Fibroblast of lung (primary cell): ENCODE results near the gene UFC1.

ENCODE experiments used
- EZH2 ChIP-seq: IDR thresholded peaks from 2 replicates; pipeline ENCODE4 v1.5.1; 2012; ENCODE audit warnings: low read length, control low read depth, mild to moderate bottlenecking; ENCODE audit errors: missing control alignments
- TF ChIP-seq, protein P1 (sequence below), 2 donors: IDR thresholded peaks in 1 of 2; conservative IDR thresholded peaks in 1 of 2; 1 replicate in 1 of 2; 2 replicates in 1 of 2; pipeline ENCODE4 v1.5.1; 2011 to 2012; ENCODE audit warnings: low read length in 2 of 2, control low read depth in 1 of 2, inconsistent platforms in 1 of 2, low read depth in 1 of 2, mild to moderate bottlenecking in 1 of 2

DNA sequence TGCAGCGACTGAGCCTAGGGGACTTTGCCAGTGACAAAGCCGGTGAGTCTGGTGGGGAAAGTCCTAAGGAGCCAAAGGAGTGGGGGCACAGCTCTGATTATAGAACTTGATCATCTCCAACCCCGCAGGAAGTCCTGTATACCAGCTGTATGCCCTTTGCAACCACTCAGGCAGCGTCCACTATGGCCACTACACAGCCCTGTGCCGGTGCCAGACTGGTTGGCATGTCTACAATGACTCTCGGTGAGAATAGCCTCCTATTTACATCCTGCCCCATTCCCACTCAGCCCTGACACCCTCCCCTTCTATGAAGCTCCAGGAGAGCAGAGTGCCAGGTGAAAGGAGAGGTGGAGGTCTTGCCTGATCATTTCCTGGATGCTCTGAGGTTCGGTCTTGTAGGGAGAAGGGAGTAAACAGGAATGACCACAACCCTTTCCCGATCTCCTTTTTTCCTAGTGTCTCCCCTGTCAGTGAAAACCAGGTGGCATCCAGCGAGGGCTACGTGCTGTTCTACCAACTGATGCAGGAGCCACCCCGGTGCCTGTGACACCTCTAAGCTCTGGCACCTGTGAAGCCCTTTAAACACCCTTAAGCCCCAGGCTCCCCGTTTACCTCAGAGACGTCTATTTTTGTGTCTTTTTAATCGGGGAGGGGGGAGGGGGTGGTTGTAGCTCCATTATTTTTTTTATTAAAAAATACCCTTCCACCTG is 11.3 kb downstream of the UFC1 start:
- TF ChIP-seq, protein P1, sequence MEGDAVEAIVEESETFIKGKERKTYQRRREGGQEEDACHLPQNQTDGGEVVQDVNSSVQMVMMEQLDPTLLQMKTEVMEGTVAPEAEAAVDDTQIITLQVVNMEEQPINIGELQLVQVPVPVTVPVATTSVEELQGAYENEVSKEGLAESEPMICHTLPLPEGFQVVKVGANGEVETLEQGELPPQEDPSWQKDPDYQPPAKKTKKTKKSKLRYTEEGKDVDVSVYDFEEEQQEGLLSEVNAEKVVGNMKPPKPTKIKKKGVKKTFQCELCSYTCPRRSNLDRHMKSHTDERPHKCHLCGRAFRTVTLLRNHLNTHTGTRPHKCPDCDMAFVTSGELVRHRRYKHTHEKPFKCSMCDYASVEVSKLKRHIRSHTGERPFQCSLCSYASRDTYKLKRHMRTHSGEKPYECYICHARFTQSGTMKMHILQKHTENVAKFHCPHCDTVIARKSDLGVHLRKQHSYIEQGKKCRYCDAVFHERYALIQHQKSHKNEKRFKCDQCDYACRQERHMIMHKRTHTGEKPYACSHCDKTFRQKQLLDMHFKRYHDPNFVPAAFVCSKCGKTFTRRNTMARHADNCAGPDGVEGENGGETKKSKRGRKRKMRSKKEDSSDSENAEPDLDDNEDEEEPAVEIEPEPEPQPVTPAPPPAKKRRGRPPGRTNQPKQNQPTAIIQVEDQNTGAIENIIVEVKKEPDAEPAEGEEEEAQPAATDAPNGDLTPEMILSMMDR (conservative IDR thresholded peaks at IDR 0.05 in 1 of 2, IDR thresholded peaks at IDR 0.05 in 1 of 2; ENCODE audit: low read depth in 1 of 2, low read length in 2 of 2): no peak
- TF ChIP-seq EZH2: no peak
